ENCODE data around the gene CIDEA. TPM values are rescaled to one million over a fixed set of nuclear protein-coding genes. Genes with fewer than 3 reads are reported as not detected.
"Not testable (repeated sequence)": the region's sequence is repeated elsewhere in the genome, so short reads cannot be mapped to it uniquely, and the experiment has no call there.

Gene CIDEA
- total RNA-seq, 4 donors from 2014 or later: not detected

DNA sequence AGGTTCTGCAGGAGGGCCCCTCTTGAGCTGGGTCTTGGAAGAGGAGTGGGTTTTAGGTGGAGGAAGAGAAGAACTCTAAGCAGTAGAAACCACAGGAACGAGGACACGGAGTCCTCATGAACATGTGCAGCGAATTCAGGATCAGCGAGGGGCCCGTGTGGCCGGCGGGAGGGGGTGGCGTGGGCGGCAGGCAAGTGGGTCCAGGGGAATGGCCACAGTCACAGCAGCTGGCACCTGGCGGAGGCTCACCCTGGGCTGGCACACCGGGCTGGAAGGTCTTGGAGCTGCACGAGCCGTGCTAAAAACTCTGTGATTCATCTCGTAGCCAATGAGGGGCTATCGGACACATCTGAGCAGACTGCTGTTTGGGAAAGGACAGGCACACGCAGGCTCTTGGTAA is 18.0 kb upstream of the CIDEA start:
- DNase-seq: no peak
- intact Hi-C loops (cut with DNase I; ENCODE audit: low total_unique reads): no loop called here

DNA sequence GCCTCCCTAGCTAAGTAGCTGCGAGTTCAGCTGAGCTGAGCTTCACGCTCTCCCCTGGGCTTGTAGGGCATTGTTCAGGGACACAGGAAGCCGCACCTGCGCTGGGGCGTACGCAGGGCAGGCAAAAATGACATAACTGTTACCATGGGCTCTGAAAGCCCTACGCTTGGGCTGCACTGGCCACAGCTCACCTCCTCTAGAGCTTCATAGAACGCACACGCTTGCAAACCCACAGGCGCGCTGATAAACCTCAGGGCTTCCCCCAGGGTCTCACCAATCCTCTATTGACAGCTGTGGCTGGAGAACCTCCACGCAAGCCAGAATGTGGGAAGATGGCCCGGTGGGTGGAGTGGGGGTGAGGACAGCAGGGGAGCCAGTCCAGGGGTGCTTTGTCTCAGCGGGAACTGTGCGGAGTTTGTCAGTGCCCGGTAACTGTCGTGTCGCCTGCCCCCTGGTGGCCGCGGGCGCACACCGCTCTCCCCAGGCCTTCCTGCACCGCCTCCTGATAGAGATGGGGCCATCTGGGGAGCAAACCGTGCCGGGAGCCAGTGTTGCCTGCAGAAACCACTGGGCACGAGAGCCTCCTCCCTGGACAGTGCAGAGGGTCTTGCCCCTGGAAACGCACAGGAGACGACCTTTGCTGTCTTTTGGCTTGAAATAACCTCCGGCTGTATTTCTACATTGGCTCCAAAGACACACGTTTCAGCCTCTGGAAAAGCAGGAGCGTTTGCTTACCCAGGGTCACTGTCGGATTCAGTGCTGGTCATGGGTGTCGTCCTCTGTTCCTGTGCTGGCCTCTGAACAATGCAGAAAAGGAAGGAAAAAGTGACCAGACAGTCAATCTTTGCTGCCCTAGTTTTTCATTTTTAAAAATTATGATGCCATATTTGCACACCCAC is 17.0 kb upstream of the CIDEA start:
- intact Hi-C loops (cut with DNase I; ENCODE audit: low total_unique reads): no loop called here
- Histone ChIP-seq H3K36me3 (no peaks in the 10 kb centered on the region), H3K27ac (no peak overlapping the region), H3K4me1 (no peaks in the 10 kb centered on the region), H3K9me3 (no peaks in the 10 kb centered on the region), H3K4me3 (no peak overlapping the region), H3K27me3 (no peaks in the 10 kb centered on the region)
- DNase-seq: peak; percentile 46 to 65
- TF ChIP-seq POLR2A (IDR thresholded peaks at IDR 0.05) (no peak), CTCF (IDR thresholded peaks at IDR 0.05) (peak; percentile 62 to 80 (median 66))

More for the DNA sequence above, 18.0 kb upstream of the CIDEA start:
- no peaks in the 10 kb centered on the region for H3K9me3 ChIP-seq
- no peak overlapping the region for H3K27ac ChIP-seq
- TF ChIP-seq POLR2A (IDR thresholded peaks at IDR 0.05) (no peak), CTCF (IDR thresholded peaks at IDR 0.05) (no peak)
- no peaks in the 10 kb centered on the region for H3K27me3 ChIP-seq
- no peaks in the 10 kb centered on the region for H3K36me3 ChIP-seq
- no peaks in the 10 kb centered on the region for H3K4me1 ChIP-seq
- H3K4me3 ChIP-seq: no peak overlapping the region

DNA sequence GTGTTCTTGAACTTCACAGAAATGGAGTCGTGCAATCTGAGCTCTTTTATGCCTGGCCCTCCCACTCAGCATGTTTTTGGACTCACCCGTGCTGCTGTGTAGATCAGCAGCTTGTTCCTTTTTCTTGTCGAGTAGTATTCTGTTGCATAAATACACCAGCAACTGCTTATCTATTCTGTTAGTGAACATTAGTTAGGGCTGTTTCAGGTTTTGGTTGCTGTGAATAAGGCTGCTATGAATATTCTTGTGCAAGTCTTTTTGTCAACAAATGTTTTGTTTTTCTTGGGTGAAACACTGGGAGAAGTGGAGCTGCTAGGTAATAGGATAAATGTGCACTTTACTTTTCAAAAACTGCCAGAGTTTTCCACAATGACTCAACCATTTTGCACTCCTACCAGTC is 15.3 kb upstream of the CIDEA start:
- no peaks in the 10 kb centered on the region for H3K4me1 ChIP-seq
- no peak for TF ChIP-seq CTCF (IDR thresholded peaks at IDR 0.05)
- no peak for TF ChIP-seq POLR2A (IDR thresholded peaks at IDR 0.05)
- H3K27ac ChIP-seq: no peak overlapping the region
- intact Hi-C loops (cut with DNase I; ENCODE audit: low total_unique reads): no loop called here
- no peak overlapping the region for H3K4me3 ChIP-seq
- H3K9me3 ChIP-seq: no peaks in the 10 kb centered on the region
- H3K36me3 ChIP-seq: no peaks in the 10 kb centered on the region
- no peaks in the 10 kb centered on the region for H3K27me3 ChIP-seq
- no peak for DNase-seq

DNA sequence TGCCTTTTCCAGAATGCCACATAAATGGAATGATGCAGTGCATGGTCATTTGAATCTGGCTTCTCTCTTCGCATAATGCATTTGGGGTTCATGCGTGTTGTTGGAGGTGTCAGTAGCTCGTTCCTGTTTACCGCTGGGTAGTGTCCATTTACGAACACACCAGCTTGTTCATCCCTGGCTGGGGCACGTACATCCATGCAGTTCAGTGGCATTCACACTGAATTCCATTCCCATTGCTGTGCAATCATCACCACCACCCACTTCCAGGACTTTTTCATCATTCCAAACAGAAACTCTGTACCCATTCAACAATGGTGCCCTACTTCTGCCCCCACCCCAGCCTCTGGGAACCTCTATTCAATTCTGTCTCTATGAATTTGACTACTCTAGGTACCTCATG is 14.7 kb upstream of the CIDEA start:
- no peaks in the 10 kb centered on the region for H3K27me3 ChIP-seq
- intact Hi-C loops (cut with DNase I; ENCODE audit: low total_unique reads): no loop called here
- no peaks in the 10 kb centered on the region for H3K36me3 ChIP-seq
- H3K9me3 ChIP-seq: no peaks in the 10 kb centered on the region
- H3K4me1 ChIP-seq: no peaks in the 10 kb centered on the region
- H3K4me3 ChIP-seq: no peak overlapping the region
- DNase-seq: no peak
- no peak for TF ChIP-seq POLR2A (IDR thresholded peaks at IDR 0.05)
- no peak for TF ChIP-seq CTCF (IDR thresholded peaks at IDR 0.05)
- no peak overlapping the region for H3K27ac ChIP-seq

DNA sequence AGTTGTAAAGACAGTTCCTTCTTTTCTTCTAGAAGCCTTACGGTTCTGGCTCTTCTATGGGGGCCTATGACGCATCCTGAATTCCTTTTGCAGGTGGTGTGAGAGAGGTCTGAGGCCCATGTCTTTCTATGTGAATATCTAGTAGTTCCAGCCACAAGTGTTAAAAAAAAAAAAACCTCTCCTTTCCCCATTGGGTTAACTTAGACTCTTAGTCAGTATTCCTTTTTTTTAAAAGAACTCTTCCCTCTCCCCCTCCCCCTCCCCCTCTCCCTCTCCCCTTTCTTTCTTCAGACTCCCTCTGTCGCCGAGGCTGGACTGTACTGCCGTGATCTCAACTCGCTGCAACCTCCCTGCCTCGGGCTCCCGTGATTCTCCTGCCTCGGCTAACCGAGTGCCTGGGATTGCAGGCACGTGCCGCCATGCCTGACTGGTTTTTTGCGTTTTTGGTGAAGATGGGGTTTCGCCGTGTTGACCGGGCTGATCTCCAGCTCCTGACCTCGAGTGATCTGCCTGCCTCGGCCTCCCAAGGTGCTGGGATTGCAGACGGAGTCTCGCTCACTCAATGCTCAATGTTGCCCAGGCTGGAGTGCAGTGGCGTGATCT is 11.4 kb upstream of the CIDEA start:
- H3K27ac ChIP-seq: no peak overlapping the region
- H3K4me3 ChIP-seq: no peak overlapping the region
- no peaks in the 10 kb centered on the region for H3K9me3 ChIP-seq
- H3K27me3 ChIP-seq: no peaks in the 10 kb centered on the region
- no peaks in the 10 kb centered on the region for H3K4me1 ChIP-seq
- TF ChIP-seq CTCF (IDR thresholded peaks at IDR 0.05): no peak
- TF ChIP-seq POLR2A (IDR thresholded peaks at IDR 0.05): no peak
- no peaks in the 10 kb centered on the region for H3K36me3 ChIP-seq
- intact Hi-C loops (cut with DNase I; ENCODE audit: low total_unique reads): no loop called here
- DNase-seq: no peak

DNA sequence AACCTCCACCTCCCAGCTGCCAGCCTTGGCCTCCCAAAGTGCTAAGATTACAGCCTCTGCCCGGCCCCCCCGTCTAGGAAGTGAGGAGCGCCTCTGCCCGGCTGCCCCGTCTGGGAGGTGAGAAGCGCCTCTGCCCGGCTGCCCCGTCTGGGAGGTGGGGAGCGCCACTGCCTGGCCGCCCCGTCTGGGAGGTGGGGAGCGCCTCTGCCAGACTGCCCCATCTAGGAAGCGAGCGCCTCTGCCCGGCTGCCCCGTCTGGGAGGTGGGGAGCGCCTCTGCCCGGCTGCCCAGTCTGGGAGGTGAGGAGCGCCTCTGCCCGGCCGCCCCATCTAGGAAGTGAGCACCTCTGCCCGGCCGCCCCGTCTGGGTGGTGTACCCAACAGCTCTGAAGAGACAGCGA is 10.9 kb upstream of the CIDEA start:
- H3K4me3 ChIP-seq; H3K27me3 ChIP-seq; intact Hi-C loops (cut with DNase I; ENCODE audit: low total_unique reads); H3K9me3 ChIP-seq; DNase-seq; H3K36me3 ChIP-seq; H3K4me1 ChIP-seq; H3K27ac ChIP-seq: not testable (repeated sequence)

All from uterus (tissue), 4 donors.